GM10266 (cell line): Measurements from ENCODE around the gene WFDC1.

ENCODE experiments used
- DNase-seq: peaks from one replicate; pipeline ENCODE4 v3.0.0; 2012; ENCODE audit errors: extremely low spot score
- TF ChIP-seq, protein P1 (sequence below): IDR thresholded peaks from 2 replicates; pipeline ENCODE4 v1.5.1; 2012; ENCODE audit warnings: mild to moderate bottlenecking, low read depth; ENCODE audit not compliant: control insufficient read depth, insufficient read depth; ENCODE audit errors: missing control alignments

The WFDC1 gene

DNA sequence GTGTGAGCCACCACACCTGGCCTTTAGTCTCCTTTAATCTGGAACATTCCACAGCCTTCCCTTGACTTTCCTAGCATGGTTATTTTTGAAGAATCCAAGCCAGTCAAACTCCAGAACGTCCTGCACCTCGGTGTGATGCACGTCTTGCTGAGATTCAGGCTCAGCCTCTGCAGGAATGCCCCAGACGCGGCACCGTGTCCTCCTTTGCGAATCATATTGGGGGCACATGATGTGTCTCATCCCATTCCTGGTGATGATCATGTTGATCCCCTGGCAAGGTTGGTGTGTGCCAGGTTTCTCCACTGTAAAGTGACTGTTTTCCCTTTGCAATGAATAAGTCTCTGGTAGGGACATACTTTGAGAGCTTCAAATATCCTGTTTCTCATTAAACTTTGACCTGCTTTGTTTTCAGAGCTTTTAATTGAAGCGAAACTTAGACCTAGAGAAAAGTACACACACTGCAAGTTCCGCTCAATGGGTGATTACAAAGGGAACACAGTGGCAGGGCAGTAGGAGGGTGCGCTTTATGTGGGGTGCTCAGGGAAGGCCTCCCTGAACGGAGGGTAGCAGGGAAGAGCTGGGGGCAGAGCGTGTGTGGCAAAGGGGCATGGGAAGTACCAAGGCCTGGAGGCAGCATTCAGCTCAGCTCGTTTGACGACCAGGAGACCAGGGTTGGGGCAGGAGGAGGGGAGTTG lies 64.1 kb downstream of the WFDC1 start:
- no peak for DNase-seq
- TF ChIP-seq, protein P1, sequence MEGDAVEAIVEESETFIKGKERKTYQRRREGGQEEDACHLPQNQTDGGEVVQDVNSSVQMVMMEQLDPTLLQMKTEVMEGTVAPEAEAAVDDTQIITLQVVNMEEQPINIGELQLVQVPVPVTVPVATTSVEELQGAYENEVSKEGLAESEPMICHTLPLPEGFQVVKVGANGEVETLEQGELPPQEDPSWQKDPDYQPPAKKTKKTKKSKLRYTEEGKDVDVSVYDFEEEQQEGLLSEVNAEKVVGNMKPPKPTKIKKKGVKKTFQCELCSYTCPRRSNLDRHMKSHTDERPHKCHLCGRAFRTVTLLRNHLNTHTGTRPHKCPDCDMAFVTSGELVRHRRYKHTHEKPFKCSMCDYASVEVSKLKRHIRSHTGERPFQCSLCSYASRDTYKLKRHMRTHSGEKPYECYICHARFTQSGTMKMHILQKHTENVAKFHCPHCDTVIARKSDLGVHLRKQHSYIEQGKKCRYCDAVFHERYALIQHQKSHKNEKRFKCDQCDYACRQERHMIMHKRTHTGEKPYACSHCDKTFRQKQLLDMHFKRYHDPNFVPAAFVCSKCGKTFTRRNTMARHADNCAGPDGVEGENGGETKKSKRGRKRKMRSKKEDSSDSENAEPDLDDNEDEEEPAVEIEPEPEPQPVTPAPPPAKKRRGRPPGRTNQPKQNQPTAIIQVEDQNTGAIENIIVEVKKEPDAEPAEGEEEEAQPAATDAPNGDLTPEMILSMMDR, result no peak

DNA sequence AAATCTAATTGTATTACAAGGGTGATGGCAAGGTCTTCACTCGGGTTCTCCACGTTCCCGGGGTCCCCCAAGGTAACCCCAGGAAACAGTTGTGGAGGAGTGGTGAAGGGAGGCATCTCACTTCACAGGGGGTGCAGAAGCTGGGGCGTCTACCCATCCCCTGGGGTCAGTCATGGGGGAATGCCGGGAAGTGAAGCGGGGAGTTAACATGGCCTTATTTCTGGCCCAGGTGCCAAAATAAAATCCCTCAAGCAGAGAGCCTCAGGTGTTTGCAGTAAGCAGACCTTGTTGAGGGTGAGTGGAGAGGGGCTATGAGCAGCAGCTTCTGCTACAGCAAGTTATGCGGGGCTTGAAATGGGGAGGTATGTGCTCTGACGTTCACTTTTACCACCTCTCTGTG lies 64.6 kb downstream of the WFDC1 start:
- TF ChIP-seq, protein P1, result no peak
- no peak for DNase-seq

DNA sequence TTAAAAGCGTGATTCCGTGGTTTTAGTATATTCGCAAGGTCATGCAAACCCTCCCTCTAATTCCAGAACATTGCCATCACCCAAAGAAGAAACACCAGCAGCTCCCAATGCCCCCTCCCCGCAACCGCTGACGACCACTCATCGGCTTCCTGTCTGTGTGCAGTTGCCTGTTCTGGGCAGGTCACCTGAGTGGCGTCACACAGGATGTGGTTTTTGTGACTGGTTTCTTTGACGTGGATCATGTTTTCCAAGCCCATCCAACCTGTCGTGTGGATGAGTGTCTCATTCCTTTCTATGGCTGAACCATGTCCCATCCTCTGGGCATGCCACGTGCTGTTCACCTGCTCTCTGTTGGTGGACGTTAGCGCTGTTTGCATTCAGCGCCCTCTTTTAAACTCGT lies 65.5 kb downstream of the WFDC1 start:
- TF ChIP-seq, protein P1, result no peak
- no peak for DNase-seq

DNA sequence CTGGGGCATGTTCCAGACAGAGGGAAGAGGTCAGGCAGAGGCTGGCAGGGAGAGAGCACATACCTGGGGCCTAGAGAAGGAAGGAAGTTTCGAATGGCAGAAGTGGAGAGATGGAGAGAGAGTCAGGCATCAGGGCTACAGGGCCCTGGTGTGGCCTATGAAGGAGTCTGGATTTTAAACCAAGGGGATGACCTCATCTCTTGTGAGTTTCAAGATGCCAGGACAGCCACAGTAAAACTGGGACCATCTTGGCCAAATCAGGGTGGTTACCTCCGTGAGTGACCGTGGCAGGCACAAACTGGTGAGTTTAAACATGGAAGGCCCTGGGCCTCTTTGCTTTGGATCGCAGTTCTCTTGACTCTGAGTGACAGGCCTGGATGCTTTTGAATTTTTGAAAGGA lies 66.1 kb downstream of the WFDC1 start:
- no peak for DNase-seq

DNA sequence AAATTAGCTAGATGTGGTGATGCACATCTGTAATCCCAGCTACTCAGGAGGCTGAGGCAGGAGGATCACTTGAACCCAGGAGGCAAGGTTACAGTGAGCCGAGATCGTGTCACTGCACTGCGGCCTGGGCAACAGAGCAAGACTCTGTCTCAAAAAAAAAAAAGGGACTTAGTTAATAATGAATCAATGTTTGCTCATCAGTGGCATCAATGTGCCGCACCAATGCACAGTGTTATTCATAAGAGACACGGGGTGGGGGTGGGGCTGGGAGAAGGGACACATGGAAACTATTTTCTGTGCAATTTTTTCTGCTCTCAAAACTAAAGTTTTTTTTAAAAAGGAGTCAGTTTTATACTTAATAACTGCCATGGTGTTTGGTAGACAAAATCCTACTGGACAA lies 66.9 kb downstream of the WFDC1 start:
- DNase-seq, result no peak

More for the DNA sequence above, 66.1 kb downstream of the WFDC1 start:
- TF ChIP-seq, protein P1, result no peak

DNA sequence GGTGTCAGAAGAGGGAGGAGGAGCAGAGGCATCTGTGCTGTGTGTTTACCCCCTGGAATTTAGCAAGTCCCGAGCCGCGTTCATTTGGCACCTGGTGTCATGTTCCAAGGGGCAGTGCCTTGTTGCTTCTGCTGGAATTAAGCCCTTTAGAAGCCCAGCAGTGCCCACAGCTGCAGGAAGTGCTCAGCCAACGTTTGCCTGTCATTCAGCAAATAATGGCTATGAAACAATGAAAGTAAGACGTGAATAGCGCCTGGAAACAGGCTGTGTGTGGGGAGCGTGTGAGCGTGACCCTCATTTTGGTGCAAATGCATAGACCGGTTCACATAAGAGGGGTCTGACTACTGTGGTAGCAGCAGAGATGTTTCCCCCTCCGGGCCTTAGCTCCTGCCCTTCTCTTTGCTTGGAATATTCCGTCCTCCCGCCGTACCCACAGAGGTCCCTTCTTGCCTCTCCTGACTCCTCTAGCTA lies 67.8 kb downstream of the WFDC1 start:
- TF ChIP-seq, protein P1, result no peak
- DNase-seq, result no peak

More for the DNA sequence above, 66.9 kb downstream of the WFDC1 start:
- TF ChIP-seq, protein P1, result no peak

DNA sequence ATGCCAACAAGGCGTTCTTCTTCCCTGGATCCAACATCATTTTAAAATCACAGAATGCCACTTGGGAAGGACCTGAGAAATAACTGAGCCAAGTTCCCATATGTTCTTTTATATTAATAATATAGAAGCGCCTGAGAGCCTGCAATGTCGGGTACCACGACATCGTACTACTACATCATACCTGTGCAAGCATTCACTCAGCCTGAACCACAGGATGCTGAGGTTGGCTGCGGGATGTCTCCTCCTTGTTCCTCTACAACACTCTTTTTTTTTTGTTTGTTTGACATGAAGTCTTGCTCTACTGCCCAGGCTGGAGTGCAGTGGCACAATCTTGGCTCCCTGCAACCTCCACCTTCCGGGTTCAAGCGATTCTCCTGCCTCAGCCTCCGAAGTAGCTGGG lies 71.5 kb downstream of the WFDC1 start:
- TF ChIP-seq, protein P1, result no peak
- DNase-seq, result no peak
